ELR (cell line): Measurements from ENCODE around the gene ZG16.
A peak's percentile ranks its signal among the peaks of the same experiment; 100 is the strongest.

ENCODE experiments used
- DNase-seq: peaks from one replicate; pipeline ENCODE4 v3.0.0-alpha.2; 2015; ENCODE audit warnings: low read depth

The ZG16 gene

GRCh38 chr16:29809850-29810698 is 32.0 kb downstream of the ZG16 start:
- DNase-seq = peak; percentile 57

GRCh38 chr16:29810699-29811169 is 32.7 kb downstream of the ZG16 start:
- DNase-seq = no peak

DNA sequence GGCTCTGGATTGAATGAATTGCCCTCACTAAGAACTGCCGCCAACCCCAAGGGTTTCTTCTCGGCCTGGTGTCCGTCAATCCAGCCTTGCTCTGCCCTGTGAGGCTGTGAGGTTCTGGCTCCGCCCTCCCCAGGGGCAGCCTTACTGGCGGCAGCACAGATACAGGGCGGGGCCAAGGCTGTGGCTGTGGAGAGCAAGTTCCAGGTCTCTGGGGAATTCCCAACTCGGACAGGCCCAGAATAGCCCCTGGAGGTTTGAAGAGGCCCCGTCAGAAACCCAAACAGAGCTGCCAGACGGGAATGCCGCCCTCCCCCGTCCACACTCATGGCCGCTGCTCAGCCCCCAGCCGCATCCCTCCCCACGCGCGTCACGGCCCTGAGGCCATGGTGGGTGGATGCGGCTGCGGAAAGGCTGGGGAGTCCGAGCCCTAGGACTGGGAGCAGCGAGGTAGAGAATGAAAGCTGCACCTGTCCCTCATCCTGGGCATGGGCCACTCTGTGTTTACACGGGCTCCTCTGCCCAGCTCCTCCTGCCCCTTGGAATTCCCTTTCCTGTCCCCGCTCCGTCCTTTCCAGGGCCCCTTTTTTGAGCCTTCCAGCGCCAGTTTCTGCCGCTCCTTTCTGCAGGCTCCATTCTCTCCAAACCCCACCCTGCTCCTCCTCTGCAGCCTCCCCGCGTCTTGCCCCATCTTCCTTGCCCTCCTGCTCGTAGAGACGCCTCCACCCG is 33.3 kb downstream of the ZG16 start:
- DNase-seq = peak; percentile 98

DNA sequence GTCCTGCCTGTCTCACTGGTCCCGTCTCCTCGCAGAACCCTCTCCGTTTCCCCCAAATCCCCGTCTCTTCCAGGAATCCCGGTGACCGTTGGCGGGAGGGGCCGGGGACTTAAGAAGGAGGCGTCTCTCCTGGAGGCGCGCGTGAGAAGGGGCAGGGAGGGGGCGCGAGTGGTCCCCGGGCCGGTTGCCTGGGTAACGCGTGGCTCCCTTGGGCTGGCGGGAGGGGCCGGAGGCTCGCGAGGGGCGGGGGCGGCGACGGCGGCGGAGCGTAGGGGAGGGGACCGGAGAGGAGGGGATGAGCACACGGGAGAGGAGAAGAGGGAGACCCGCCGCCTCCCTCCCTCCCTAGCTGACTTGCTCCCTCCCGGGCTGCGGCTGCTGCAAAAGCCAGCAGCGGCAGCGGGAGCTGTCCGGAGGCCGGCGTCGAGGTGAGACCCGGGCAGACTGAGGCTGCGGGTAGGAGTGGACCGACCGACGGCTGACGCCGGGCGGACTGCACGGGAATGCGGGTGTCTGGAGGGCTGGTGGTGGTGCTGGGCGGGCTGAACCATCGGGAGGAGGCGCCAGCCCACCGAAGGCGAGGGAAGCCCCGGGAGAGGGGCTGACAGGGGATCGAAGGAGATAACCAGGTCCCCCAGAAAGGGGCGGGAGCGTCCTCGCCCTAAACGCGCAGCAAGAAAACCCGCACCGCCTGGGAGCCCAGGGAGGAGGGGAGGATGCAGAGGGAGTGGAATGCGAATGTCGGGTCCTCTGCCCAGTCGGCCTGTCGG is 34.0 kb downstream of the ZG16 start, which contains the start of gene PRRT2:
Gene PRRT2 (plus strand): TSS at position 298 of the 770 bp plus-strand sequence. CDS start 862 bp downstream, outside the sequence.
- peak; percentile 61 for DNase-seq

DNA sequence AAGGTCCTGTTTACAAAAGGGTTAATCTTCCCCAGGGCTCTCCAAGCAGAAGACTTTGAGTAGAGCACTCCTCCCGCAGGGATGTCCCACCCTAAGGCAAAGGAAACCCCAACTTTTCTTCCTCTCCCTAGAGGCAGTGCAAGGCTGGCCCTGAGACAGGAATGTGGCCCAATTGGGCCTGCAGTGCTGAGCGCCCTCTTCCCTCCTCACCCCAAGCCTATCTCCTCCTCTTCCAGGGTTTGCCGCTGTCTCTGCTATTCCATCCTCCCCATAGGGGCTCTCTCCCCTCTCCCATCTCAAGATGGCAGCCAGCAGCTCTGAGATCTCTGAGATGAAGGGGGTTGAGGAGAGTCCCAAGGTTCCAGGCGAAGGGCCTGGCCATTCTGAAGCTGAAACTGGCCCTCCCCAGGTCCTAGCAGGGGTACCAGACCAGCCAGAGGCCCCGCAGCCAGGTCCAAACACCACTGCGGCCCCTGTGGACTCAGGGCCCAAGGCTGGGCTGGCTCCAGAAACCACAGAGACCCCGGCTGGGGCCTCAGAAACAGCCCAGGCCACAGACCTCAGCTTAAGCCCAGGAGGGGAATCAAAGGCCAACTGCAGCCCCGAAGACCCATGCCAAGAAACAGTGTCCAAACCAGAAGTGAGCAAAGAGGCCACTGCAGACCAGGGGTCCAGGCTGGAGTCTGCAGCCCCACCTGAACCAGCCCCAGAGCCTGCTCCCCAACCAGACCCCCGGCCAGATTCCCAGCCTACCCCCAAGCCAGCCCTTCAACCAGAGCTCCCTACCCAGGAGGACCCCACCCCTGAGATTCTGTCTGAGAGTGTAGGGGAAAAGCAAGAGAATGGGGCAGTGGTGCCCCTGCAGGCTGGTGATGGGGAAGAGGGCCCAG is 34.9 kb downstream of the ZG16 start:
- no peak for DNase-seq

- no peak for DNase-seq
Measured at GRCh38 chr16:29813644-29814562, 35.8 kb downstream of the ZG16 start.

GRCh38 chr16:29814592-29814991 is 36.5 kb downstream of the ZG16 start:
- no peak for DNase-seq

GRCh38 chr16:29815032-29815721 is 37.1 kb downstream of the ZG16 start:
- peak; percentile 51 for DNase-seq

DNA sequence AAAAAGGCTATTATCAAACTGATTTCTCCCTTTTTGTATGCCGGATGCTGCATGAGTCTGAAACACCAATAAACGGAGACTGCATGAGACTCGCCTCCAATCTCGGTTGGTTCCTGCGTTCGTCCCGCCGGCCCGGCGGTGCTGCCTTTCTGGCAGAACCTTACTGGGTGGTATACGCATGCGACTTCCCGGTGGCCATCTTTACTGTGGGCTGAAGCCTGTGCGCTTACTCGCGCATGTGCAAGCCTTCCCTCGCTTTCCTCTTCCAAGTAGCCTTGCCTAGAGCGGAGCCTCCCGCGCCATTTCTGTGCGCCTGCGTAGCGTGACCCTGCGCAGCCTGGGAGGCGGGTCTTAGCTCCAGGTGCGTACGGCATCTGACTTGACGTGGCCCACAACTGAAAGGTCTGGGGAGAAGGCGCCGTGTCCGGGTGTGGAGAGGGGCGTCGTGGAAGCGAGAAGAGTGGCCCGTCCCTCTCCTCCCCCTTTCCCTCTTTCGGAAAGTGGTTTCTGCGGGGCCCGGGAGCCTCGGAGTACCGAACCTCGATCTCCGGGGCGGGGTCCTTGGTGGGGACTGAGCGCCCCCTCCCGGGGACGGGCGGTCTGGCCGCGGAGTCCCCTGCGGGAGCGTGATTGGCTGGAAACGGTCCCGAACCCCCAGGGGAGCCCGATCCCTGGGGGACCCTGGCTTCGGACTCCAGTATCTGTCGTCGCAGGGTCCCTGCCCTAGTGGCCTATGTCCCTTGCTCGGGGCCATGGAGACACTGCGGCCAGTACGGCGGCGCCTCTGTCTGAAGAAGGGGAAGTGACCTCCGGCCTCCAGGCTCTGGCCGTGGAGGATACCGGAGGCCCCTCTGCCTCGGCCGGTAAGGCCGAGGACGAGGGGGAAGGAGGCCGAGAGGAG is 38.0 kb downstream of the ZG16 start, which contains the start of gene PAGR1:
Gene PAGR1 (plus strand): TSS at position 360 of the 901 bp plus-strand sequence. CDS start 374 bp downstream, at position 734.
- DNase-seq = peak; percentile 100

DNA sequence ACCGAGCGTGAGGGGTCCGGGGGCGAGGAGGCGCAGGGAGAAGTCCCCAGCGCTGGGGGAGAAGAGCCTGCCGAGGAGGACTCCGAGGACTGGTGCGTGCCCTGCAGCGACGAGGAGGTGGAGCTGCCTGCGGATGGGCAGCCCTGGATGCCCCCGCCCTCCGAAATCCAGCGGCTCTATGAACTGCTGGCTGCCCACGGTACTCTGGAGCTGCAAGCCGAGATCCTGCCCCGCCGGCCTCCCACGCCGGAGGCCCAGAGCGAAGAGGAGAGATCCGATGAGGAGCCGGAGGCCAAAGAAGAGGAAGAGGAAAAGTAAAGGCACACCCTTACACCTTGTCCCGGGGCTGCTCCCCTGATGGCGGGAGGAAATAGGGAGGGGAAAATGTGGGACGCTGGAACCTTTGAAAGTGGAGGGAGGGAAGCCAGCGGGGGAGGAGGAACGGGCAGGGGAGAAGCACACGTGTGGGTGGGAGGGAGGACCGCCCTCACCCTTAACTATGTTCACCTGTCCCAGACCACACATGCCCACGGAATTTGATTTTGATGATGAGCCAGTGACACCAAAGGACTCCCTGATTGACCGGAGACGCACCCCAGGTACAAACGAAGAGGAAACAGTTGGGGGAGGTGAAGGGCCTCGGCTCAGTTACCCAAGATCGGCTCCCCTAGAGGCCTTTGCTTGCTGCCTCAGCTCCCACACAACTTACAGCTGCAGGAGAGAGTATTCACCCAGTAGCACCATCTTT is 38.8 kb downstream of the ZG16 start:
- peak; percentile 75 for DNase-seq

GRCh38 chr16:29818082-29818481 is 40.0 kb downstream of the ZG16 start:
- DNase-seq = no peak

DNA sequence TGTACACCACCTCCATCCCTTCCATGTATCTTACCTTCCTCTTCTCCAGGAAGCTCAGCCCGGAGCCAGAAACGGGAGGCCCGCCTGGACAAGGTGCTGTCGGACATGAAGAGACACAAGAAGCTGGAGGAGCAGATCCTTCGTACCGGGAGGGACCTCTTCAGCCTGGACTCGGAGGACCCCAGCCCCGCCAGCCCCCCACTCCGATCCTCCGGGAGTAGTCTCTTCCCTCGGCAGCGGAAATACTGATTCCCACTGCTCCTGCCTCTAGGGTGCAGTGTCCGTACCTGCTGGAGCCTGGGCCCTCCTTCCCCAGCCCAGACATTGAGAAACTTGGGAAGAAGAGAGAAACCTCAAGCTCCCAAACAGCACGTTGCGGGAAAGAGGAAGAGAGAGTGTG is 41.5 kb downstream of the ZG16 start:
- no peak for DNase-seq

DNA sequence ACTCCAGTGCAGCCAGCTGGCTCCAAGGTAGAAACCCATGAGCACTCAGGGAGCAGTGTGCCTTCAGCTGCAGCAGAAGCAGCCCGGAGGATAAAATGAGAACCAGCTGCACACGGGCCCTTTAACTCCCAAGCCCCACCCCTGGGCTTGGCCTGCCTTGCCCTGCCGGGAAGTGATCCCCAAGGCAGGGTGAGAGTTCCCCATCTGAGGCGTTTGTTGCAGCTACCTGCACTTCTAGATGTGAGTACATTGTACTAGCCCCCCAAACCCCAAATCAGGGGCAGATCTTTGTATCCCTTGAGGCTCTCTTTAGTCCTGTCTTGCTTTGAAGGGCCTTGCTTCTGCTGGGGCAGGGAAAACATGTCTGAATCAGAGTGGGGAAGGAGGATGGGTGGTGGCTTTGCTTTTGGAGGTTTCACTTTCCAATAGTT is 42.2 kb downstream of the ZG16 start, which contains the start of gene MVP:
Gene MVP (plus strand): TSS at position 192 of the 431 bp plus-strand sequence. CDS start 10,088 bp downstream, outside the sequence.
- DNase-seq = peak; percentile 73

DNA sequence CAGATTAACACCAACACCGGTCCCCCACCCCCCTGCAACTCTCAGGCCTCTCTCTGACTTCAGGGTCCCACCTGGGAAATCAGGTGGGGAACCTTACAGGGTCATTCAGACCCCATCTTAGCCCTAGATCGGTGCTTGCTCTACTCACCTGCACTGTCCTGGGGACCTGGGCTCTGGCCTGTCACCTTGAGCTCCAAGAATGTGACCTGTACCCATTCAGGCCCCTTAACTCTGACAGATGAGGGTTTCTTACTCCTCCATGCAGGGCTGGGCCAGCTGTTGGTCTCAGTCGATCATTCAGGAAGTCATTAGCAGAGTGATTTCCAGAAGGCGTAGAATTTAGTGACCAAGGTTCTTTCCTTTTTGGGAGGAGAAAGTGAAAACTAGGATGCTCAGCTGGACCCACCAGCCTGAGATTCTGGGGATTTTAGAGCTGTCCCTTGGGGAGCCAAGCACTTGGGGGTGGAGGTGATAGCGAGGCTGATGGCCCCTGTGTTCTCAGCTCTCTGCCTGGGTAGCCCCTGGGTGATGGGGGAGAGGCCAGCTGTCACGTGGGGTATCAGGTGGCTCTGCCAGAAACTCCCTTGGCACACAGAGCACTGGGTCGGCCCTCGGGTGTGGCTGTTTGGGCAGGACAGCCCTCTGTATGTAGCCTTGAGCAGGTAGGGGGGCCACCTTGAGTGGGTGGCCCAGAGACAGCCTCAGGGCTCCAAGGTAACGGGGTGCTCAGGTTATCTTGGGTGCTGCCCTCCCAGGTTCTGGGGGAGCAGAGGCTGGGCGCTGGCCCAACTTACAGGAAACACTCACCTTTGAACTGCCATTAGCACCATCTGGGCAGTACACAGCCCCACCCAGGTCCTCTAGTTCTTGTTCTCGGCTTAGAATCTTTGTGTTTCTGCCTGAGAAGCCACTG is 42.9 kb downstream of the ZG16 start:
- DNase-seq = peak; percentile 53

DNA sequence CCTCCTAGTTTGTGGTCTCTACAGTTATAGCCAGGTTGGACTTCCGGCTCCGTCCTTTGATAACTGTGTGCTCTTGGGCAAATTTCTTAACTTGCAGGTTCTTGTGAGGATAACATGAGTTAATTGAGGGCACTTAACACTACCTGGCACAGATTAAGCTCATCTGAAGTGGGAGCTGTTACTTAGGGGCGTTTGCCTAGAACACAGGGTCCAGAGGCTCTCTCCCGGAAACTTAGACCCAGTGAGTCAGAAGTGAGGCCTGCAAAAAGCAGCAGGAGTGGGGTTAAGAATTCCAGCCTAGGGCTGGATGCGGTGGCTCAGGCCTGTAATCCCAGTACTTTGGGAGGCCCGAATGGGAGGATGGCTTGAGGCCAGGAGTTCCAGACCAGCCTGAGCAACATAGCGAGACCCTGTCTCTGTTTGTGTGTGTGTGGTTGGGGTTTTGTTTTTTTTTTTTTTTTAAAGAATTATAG is 43.6 kb downstream of the ZG16 start:
- peak; percentile 94 for DNase-seq

DNA sequence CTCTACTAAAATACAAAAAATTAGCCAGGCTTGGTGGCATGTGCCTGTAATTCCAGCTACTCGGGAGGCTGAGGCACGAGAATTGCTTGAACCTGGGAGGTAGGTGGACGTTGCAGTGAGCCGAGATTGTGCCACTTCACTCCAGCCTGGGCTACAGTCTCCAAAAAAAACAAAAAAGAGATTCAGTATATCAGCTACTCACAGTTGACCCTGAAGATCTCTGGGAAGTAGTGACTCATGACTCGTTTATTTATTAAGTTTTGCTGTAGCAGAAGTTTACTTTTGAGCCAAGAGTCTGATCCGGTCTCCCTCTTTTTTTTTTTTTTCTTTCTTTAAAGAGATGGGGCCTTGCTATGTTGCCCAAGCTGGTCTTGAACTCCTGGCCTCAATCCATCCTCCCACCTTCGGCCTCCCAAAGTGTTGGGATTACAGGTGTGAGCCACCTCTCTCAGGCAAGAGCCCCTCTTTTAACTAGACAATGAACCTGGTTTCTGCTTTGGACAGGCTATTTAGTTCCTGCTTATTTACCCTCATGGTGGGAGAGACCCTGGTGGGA is 46.6 kb downstream of the ZG16 start:
- DNase-seq = peak; percentile 87
